ENCODE measurements around the gene SYCP1.
"Not testable (repeated sequence)": the region's sequence is repeated elsewhere in the genome, so short reads cannot be mapped to it uniquely, and the experiment has no call there.

SYCP1 gene

GRCh38 chr1:114988095-114988494 is 133.4 kb downstream of the SYCP1 start:
- POLR2A ChIA-PET (ENCODE audit: low non-redundant PET) = no interaction called here

GRCh38 chr1:114997510-114998289 is 143.0 kb downstream of the SYCP1 start:
- POLR2A ChIA-PET (ENCODE audit: low non-redundant PET) = no interaction called here
- CTCF ChIA-PET = interaction anchor here (0.5 to 0.6 kb wide), 2 partner anchors 97 to 681 kb away, joined by 3 to 4 read pairs; no protein-coding TSS in a partner anchor
- TF ChIP-seq, protein P1, sequence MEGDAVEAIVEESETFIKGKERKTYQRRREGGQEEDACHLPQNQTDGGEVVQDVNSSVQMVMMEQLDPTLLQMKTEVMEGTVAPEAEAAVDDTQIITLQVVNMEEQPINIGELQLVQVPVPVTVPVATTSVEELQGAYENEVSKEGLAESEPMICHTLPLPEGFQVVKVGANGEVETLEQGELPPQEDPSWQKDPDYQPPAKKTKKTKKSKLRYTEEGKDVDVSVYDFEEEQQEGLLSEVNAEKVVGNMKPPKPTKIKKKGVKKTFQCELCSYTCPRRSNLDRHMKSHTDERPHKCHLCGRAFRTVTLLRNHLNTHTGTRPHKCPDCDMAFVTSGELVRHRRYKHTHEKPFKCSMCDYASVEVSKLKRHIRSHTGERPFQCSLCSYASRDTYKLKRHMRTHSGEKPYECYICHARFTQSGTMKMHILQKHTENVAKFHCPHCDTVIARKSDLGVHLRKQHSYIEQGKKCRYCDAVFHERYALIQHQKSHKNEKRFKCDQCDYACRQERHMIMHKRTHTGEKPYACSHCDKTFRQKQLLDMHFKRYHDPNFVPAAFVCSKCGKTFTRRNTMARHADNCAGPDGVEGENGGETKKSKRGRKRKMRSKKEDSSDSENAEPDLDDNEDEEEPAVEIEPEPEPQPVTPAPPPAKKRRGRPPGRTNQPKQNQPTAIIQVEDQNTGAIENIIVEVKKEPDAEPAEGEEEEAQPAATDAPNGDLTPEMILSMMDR (conservative IDR thresholded peaks at IDR 0.05; ENCODE audit: low read depth) = no peak

More at GRCh38 chr1:114988095-114988494, 133.4 kb downstream of the SYCP1 start:
- TF ChIP-seq, protein P1 (conservative IDR thresholded peaks at IDR 0.05; ENCODE audit: low read depth) = no peak
- H3K27ac ChIP-seq = no peak overlapping the region
- CTCF ChIA-PET = interaction anchor here (0.8 to 1.0 kb wide), 2 partner anchors 54 to 132 kb away, joined by 4 to 5 read pairs; no protein-coding TSS in a partner anchor
- DNase-seq (ENCODE audit: low spot score) = no peak

GRCh38 chr1:115006191-115006590 is 151.5 kb downstream of the SYCP1 start:
- H3K27ac ChIP-seq = no peak overlapping the region
- ChIA-PET POLR2A (ENCODE audit: low non-redundant PET) (no interaction called here), CTCF (interaction anchor here (1.5 kb wide), 1 partner anchor 47 kb away, joined by 4 read pairs; no protein-coding TSS in a partner anchor)
- DNase-seq (ENCODE audit: low spot score) = no peak
- TF ChIP-seq, protein P1 (conservative IDR thresholded peaks at IDR 0.05; ENCODE audit: low read depth) = no peak

More at GRCh38 chr1:114997510-114998289, 143.0 kb downstream of the SYCP1 start:
- no peak overlapping the region for H3K27ac ChIP-seq
- DNase-seq (ENCODE audit: low spot score) = no peak

DNA sequence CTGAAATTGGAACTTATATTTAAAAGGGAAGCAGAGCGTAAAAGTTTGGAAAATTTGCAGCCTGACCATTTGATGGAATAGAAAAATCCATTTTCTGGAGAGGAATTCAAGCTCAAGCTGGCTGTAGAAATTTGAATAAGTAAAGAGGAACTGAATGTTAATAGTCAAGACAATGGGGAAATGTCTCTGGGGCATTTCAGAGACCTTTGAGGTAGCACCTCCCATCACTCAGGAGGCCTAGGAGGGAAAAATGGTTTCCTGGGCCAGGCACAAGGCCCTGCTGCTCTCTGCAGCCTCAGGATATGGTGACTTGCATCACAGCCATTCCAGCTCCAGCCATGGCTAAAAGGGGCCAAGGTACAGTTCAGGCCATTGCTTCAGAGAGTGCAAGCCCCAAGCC is 157.3 kb downstream of the SYCP1 start:
- CTCF ChIA-PET = no interaction called here
- no peak for DNase-seq (ENCODE audit: low spot score)
- TF ChIP-seq, protein P1 (conservative IDR thresholded peaks at IDR 0.05; ENCODE audit: low read depth) = no peak
- H3K27ac ChIP-seq = no peak overlapping the region
- POLR2A ChIA-PET (ENCODE audit: low non-redundant PET) = no interaction called here

- H3K27ac ChIP-seq = no peak overlapping the region
- ChIA-PET POLR2A (ENCODE audit: low non-redundant PET) (no interaction called here), CTCF (no interaction called here)
- DNase-seq (ENCODE audit: low spot score) = no peak
- TF ChIP-seq, protein P1 (conservative IDR thresholded peaks at IDR 0.05; ENCODE audit: low read depth) = no peak
Observed at GRCh38 chr1:115012434-115012833, 157.8 kb downstream of the SYCP1 start.

- TF ChIP-seq, protein P1 (conservative IDR thresholded peaks at IDR 0.05; ENCODE audit: low read depth) = no peak
- CTCF ChIA-PET = no interaction called here
- DNase-seq (ENCODE audit: low spot score) = no peak
- POLR2A ChIA-PET (ENCODE audit: low non-redundant PET) = no interaction called here
- H3K27ac ChIP-seq = no peak overlapping the region
Observed at GRCh38 chr1:115013792-115014191, 159.1 kb downstream of the SYCP1 start.

- H3K27ac ChIP-seq; POLR2A ChIA-PET (ENCODE audit: low non-redundant PET); DNase-seq (ENCODE audit: low spot score): not testable (repeated sequence)
- CTCF ChIA-PET = interaction anchor here (0.5 kb wide), 1 partner anchor 184 kb away, joined by 3 read pairs; no protein-coding TSS in a partner anchor
Observed at GRCh38 chr1:115019549-115019948, 164.9 kb downstream of the SYCP1 start.

Measured in RWPE1 (cell line).